Measurements from ENCODE around the gene LBH. TPM values are rescaled to one million over a fixed set of nuclear protein-coding genes. Genes with fewer than 3 reads are reported as not detected.
A peak's percentile ranks its signal among the peaks of the same experiment; 100 is the strongest.

LBH gene
- polyA plus RNA-seq, 1 experiment = 145 TPM

- no peak overlapping the region for H3K4me3 ChIP-seq (ENCODE audit: low read depth, low read length)
- no peaks in the 10 kb centered on the region for H3K27me3 ChIP-seq (ENCODE audit: control insufficient read depth, insufficient read depth, low read length)
- ChIA-PET CTCF (interaction anchor here (0.7 to 1.4 kb wide), 5 partner anchors 12 to 474 kb away, joined by 3 to 4 read pairs (median 4); no protein-coding TSS in a partner anchor), POLR2A (no interaction called here)
- no peak for TF ChIP-seq CTCF (IDR thresholded peaks at IDR 0.05; ENCODE audit: insufficient read depth, low read depth, low read length)
- peaks cover 15% of the 10 kb centered on the region for H3K36me3 ChIP-seq (ENCODE audit: control insufficient read depth, insufficient read depth, low read length)
- DNase-seq (ENCODE audit: low read depth) = no peak
These were observed 6.1 kb downstream of the LBH start for GRCh38 chr2:30237239-30237965.

GRCh38 chr2:30237966-30238800 lies 6.8 kb downstream of the LBH start:
- no peak for TF ChIP-seq CTCF (IDR thresholded peaks at IDR 0.05; ENCODE audit: insufficient read depth, low read depth, low read length)
- ChIA-PET POLR2A (no interaction called here), CTCF (interaction anchor here (0.7 to 2.4 kb wide), 12 partner anchors 8 to 473 kb away, joined by 3 to 11 read pairs (median 4); no protein-coding TSS in a partner anchor)
- Histone ChIP-seq H3K4me3 (ENCODE audit: low read depth, low read length) (no peak overlapping the region), H3K36me3 (ENCODE audit: control insufficient read depth, insufficient read depth, low read length) (peaks cover 15% of the 10 kb centered on the region), H3K27me3 (ENCODE audit: control insufficient read depth, insufficient read depth, low read length) (no peaks in the 10 kb centered on the region)
- no peak for DNase-seq (ENCODE audit: low read depth)

DNA sequence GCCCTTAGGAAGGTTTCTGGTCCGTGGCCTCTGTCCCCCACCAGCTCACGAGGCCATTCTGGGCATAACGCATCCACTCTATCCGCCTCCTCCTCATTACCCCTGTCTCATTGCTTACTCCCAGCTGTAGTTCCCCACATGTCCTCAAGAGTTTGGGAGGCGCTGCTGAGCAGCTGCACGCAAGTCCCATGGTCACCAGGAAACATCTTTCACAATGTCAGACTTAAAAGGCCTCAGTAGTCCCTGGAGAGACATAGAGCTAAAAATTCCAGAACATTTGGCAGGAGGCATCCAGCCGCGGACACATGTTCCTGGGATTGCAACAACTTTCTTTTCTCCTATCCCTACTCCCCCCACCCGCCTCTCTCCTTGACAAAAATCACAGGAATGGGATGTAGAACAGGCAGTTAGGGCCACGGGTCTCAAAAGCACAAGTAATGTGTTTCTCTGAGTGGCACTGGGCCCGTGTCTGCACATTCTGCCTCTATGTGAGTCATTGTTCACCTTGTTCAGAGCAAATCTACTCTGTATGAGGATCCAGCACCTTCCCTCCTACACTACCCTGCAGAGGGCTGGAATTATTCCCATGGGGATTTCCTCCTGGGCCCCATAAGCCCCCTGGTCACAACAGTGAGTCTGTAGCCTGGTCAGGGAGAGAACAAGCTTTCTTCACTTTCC lies 8.1 kb downstream of the LBH start:
- peaks cover 15% of the 10 kb centered on the region for H3K36me3 ChIP-seq (ENCODE audit: control insufficient read depth, insufficient read depth, low read length)
- peak; percentile 93 for TF ChIP-seq CTCF (IDR thresholded peaks at IDR 0.05; ENCODE audit: insufficient read depth, low read depth, low read length)
- no peak overlapping the region for H3K4me3 ChIP-seq (ENCODE audit: low read depth, low read length)
- ChIA-PET CTCF (interaction anchor here (0.6 to 2.4 kb wide), 24 partner anchors 8 to 470 kb away, joined by 3 to 11 read pairs (median 4); partner anchors contain the start of gene LBH), POLR2A (no interaction called here)
- DNase-seq (ENCODE audit: low read depth) = no peak
- H3K27me3 ChIP-seq (ENCODE audit: control insufficient read depth, insufficient read depth, low read length) = no peaks in the 10 kb centered on the region

- ChIA-PET CTCF (interaction anchor here (0.7 to 2.4 kb wide), 20 partner anchors 8 to 469 kb away, joined by 3 to 11 read pairs (median 4); no protein-coding TSS in a partner anchor), POLR2A (no interaction called here)
- no peak for TF ChIP-seq CTCF (IDR thresholded peaks at IDR 0.05; ENCODE audit: insufficient read depth, low read depth, low read length)
- DNase-seq (ENCODE audit: low read depth) = no peak
- H3K27me3 ChIP-seq (ENCODE audit: control insufficient read depth, insufficient read depth, low read length) = no peaks in the 10 kb centered on the region
- peaks cover 15% of the 10 kb centered on the region for H3K36me3 ChIP-seq (ENCODE audit: control insufficient read depth, insufficient read depth, low read length)
- no peak overlapping the region for H3K4me3 ChIP-seq (ENCODE audit: low read depth, low read length)
These were observed 8.8 kb downstream of the LBH start for GRCh38 chr2:30239986-30240752.

Measured in BJ (cell line).